Testis (tissue), 3 donors: Measurements from ENCODE around the gene RPA3. TPM values are rescaled to one million over a fixed set of nuclear protein-coding genes. Genes with fewer than 3 reads are reported as not detected.

Experiments
- DNase-seq: peaks from one replicate; pipeline ENCODE4 v3.0.0-alpha.2; 2019
- H3K27ac ChIP-seq, 2 donors: fragments of 200-600 bp; sonication (generic); one replicate each; pipeline ENCODE4 v1.5.1; 2019
- H3K27me3 ChIP-seq: fragments of 200-600 bp; sonication (generic); one replicate; pipeline ENCODE4 v1.5.1; 2019
- H3K36me3 ChIP-seq: fragments of 200-600 bp; sonication (generic); one replicate; pipeline ENCODE4 v1.5.1; 2017; ENCODE audit warnings: low read depth; ENCODE audit errors: missing control alignments
- H3K4me1 ChIP-seq: fragments of 200-600 bp; sonication (generic); one replicate; pipeline ENCODE4 v1.5.1; 2019
- H3K4me3 ChIP-seq, 2 donors: fragments of 200-600 bp; sonication (generic); one replicate each; pipeline ENCODE4 v1.5.1; 2017 to 2019
- H3K9me3 ChIP-seq: fragments of 200-600 bp; sonication (generic); one replicate; pipeline ENCODE4 v1.5.1; 2017
- POLR2A ChIP-seq: fragments of 450-650 bp; IDR thresholded peaks from one replicate; pipeline ENCODE4 v1.6.1; 2017; ENCODE audit warnings: antibody characterized with exemption, mild to moderate bottlenecking, moderate library complexity
- WGBS, 2 donors: methylation state at CpG; one replicate each; pipeline ENCODE4 v1.1.5; 2018; 5-methylcytosine and 5-hydroxymethylcytosine counted together
- intact Hi-C: fragments of 100-400 bp; cut with DNase I; formaldehyde crosslinking; loops from one replicate; pipeline ENCODE4 v1.15.1; 2023; ENCODE audit warnings: low total_unique reads
- polyA plus RNA-seq: library from polyadenylated mRNA; stranded (reverse); fragments of 350-450 nt; fragmentation: Illumina TruSeq; extraction: RNeasy Lipid Tissue Mini Kit (QIAGEN cat#74804); gene quantifications from one replicate; pipeline ENCODE4 v1.2.3, GENCODE V29; 2014; ENCODE audit warnings: low read depth, low replicate concordance; ENCODE audit not compliant: insufficient read depth
- total RNA-seq, 2 donors: library from RNA; depleted of rRNA; stranded (reverse); fragments of >200 nt; gene quantifications; one replicate each; pipeline ENCODE4 v1.2.3, GENCODE V29; 2016
- TF ChIP-seq, protein P1 (sequence below), 3 experiments: fragments of 450-650 bp in 2 of 3; fragments of 200-600 bp in 1 of 3; sonication (generic) in 1 of 3; IDR thresholded peaks; one replicate each; pipeline ENCODE4 v1.5.1; 2016 to 2019; ENCODE audit warnings: antibody characterized with exemption in 3 of 3, mild to moderate bottlenecking in 2 of 3, moderate library complexity in 1 of 3

Gene RPA3
- total and polyA plus RNA-seq, 3 donors from 2014 or later, result 25.8 to 48.7 (median 40.6) TPM

DNA sequence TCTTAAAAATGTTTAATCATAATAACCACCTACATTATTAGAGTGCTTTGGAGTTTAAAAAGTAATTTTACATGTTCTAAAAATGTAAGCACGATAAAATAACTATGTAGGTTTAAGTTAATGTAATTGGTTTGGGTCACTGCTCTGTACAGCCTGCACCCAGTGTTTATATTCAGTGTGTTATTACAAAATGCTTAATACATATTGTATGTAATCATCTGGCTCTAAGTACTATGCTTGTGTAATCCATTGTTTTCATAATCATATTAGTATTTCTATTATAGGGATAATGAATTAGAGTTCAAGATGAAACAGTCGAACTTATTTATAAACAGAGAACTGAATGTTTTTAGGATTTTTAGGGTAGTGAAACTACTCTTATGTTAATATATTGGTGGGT, 13.1 kb downstream of the RPA3 start:
- Histone ChIP-seq H3K9me3 (no peaks in the 10 kb centered on the region), H3K36me3 (no peaks in the 10 kb centered on the region), H3K27ac (no peak overlapping the region), H3K4me3 (no peak overlapping the region), H3K4me1 (no peaks in the 10 kb centered on the region), H3K27me3 (no peaks in the 10 kb centered on the region)
- intact Hi-C loops, result no loop called here
- DNase-seq, result no peak
- TF ChIP-seq POLR2A, result no peak
- TF ChIP-seq, protein P1, sequence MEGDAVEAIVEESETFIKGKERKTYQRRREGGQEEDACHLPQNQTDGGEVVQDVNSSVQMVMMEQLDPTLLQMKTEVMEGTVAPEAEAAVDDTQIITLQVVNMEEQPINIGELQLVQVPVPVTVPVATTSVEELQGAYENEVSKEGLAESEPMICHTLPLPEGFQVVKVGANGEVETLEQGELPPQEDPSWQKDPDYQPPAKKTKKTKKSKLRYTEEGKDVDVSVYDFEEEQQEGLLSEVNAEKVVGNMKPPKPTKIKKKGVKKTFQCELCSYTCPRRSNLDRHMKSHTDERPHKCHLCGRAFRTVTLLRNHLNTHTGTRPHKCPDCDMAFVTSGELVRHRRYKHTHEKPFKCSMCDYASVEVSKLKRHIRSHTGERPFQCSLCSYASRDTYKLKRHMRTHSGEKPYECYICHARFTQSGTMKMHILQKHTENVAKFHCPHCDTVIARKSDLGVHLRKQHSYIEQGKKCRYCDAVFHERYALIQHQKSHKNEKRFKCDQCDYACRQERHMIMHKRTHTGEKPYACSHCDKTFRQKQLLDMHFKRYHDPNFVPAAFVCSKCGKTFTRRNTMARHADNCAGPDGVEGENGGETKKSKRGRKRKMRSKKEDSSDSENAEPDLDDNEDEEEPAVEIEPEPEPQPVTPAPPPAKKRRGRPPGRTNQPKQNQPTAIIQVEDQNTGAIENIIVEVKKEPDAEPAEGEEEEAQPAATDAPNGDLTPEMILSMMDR (IDR thresholded peaks at IDR 0.05), result no peak
- WGBS, 2 donors, result 88 to 92% methylated on average over 2 of the region's 2 CpGs

DNA sequence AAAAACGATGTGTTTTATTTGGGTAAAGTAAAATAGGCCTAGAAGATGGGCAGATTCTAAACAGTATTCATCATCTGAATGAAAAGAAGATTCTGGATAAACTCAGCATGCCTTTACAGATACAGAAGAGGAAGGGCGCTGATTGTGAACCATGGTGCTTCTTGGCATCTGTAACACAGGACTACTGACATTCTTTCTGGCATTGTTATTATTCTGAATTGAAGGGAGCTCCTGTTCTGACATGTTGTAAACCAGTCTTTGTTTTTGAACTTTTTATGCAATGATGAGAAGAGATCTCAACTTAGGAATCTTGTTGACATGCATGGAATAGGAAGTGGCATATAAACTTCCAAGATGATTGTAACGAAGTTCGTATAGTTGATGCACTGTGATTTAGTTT, 13.5 kb downstream of the RPA3 start:
- Histone ChIP-seq H3K27ac (no peak overlapping the region), H3K9me3 (no peaks in the 10 kb centered on the region), H3K4me1 (no peaks in the 10 kb centered on the region), H3K4me3 (no peak overlapping the region), H3K36me3 (no peaks in the 10 kb centered on the region), H3K27me3 (no peaks in the 10 kb centered on the region)
- no peak for DNase-seq
- WGBS, 2 donors, result 91 to 94% methylated on average over 4 of the region's 4 CpGs
- TF ChIP-seq POLR2A, result no peak
- TF ChIP-seq, protein P1 (IDR thresholded peaks at IDR 0.05), result no peak
- intact Hi-C loops, result no loop called here

DNA sequence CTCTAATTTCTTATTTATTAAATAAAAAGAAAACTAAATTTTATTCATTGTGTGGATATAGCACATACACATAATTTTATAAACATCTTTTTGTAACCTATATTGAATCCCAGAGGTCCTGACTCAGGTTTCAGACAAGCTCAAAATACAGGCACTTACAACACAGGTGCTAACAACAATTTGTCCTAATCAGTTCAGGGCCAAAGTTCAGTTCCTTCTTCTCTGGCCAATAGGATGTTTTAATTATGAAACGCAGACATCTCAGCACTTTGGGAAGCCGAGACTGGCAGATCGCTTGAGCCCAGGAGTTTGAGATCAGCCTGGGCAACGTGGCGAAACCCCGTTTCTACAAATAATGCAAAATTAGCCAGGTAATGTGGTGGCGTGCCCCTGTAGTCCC, 15.0 kb downstream of the RPA3 start:
- intact Hi-C loops, result no loop called here
- Histone ChIP-seq H3K4me1 (no peaks in the 10 kb centered on the region), H3K27ac (no peak overlapping the region), H3K4me3 (no peak overlapping the region), H3K9me3 (no peaks in the 10 kb centered on the region), H3K27me3 (no peaks in the 10 kb centered on the region), H3K36me3 (no peaks in the 10 kb centered on the region)
- DNase-seq, result no peak
- 88 to 91% methylated on average over 7 of the region's 7 CpGs for WGBS, 2 donors
- TF ChIP-seq, protein P1 (IDR thresholded peaks at IDR 0.05), result no peak
- TF ChIP-seq POLR2A, result no peak

DNA sequence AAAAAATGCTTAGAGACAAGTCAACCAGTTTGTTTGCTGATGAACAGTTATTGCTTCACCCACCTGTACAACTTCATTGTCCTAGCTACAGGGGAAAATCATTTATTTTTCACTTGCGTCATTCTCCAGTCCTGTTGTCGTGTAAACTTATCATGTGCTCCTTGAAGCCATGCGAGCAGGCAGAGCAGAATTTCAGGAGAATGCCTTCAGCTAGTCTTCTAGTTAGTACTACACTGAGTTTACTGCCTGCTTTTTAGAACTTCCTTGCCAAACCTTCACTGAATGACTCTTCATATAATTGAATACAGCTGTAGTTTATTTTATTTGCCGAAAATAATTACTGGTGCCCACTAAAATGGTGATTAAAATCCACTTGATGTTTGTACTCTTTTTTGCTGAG, 15.6 kb downstream of the RPA3 start:
- Histone ChIP-seq H3K4me3 (no peak overlapping the region), H3K27me3 (no peaks in the 10 kb centered on the region), H3K36me3 (no peaks in the 10 kb centered on the region), H3K4me1 (no peaks in the 10 kb centered on the region), H3K27ac (no peak overlapping the region), H3K9me3 (no peaks in the 10 kb centered on the region)
- 87 to 89% methylated on average over 4 of the region's 4 CpGs for WGBS, 2 donors
- TF ChIP-seq, protein P1 (IDR thresholded peaks at IDR 0.05), result no peak
- no peak for TF ChIP-seq POLR2A
- intact Hi-C loops, result no loop called here
- no peak for DNase-seq

DNA sequence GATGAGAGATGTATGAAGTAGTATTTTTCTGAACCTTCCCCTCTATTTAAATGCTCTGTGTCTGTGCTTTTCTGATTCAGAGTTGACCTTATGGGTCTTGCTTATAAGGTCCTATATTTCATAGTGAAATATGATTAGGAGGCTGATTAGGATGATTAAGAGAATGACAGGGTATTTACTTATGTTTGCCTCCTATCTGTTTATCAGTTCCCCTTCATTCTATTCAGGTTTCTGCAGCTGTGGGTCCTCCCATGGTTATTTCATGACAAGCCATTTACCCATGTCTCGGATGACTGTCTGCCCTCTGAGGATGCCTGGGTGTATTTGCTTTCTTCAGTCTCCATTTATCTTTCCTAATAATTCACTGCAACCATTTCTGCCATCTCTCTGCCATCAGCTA, 16.9 kb downstream of the RPA3 start:
- intact Hi-C loops, result no loop called here
- H3K27me3 ChIP-seq, result no peaks in the 10 kb centered on the region
- no peaks in the 10 kb centered on the region for H3K4me1 ChIP-seq
- TF ChIP-seq, protein P1 (IDR thresholded peaks at IDR 0.05), result no peak
- no peak for TF ChIP-seq POLR2A
- no peaks in the 10 kb centered on the region for H3K9me3 ChIP-seq
- DNase-seq, result no peak
- no peak overlapping the region for H3K27ac ChIP-seq
- WGBS, 2 donors, result 92 to 95% methylated on average over 1 of the region's 1 CpG
- H3K36me3 ChIP-seq, result no peaks in the 10 kb centered on the region
- H3K4me3 ChIP-seq, result no peak overlapping the region
